Thyroid gland (tissue), 4 donors: ENCODE results near the gene SAMD14.

Experiments used
- POLR2A ChIP-seq, 2 donors: fragments of 450-650 bp; IDR thresholded peaks; one replicate each; pipeline ENCODE4 v1.6.1; 2017; ENCODE audit warnings: antibody characterized with exemption in 2 of 2, mild to moderate bottlenecking in 2 of 2, moderate library complexity in 1 of 2
- TF ChIP-seq, protein P1 (sequence below), 6 experiments: fragments of 200-600 bp in 3 of 6; fragments of 450-650 bp in 3 of 6; sonication (generic) in 3 of 6; IDR thresholded peaks; one replicate each; pipeline ENCODE4 v1.5.1; 2016 to 2019; ENCODE audit warnings: antibody characterized with exemption in 6 of 6, mild to moderate bottlenecking in 2 of 6, inconsistent platforms in 1 of 6, moderate library complexity in 1 of 6

DNA sequence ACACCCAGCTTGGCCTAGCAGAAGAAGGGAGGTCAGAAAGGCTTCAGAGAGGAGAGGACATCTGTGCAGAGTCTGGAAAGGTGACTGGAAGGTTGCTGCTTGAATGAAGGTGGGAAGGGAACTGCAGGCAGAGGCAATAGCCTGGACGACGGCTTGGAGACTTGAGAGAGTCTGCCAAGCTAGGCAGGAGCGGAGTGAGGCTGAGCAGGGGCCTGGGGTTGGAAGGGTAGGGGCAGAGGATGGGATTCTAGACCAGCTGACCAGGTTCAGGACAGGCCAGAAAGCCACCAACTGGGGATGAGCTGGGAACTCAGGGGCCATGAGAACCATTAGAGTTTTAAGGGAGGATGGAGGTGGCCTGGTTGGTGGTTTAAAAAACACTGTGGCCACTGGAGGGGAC, 35.5 kb upstream of the SAMD14 start:
- TF ChIP-seq POLR2A (IDR thresholded peaks at IDR 0.05): no peak
- TF ChIP-seq, protein P1, sequence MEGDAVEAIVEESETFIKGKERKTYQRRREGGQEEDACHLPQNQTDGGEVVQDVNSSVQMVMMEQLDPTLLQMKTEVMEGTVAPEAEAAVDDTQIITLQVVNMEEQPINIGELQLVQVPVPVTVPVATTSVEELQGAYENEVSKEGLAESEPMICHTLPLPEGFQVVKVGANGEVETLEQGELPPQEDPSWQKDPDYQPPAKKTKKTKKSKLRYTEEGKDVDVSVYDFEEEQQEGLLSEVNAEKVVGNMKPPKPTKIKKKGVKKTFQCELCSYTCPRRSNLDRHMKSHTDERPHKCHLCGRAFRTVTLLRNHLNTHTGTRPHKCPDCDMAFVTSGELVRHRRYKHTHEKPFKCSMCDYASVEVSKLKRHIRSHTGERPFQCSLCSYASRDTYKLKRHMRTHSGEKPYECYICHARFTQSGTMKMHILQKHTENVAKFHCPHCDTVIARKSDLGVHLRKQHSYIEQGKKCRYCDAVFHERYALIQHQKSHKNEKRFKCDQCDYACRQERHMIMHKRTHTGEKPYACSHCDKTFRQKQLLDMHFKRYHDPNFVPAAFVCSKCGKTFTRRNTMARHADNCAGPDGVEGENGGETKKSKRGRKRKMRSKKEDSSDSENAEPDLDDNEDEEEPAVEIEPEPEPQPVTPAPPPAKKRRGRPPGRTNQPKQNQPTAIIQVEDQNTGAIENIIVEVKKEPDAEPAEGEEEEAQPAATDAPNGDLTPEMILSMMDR (IDR thresholded peaks at IDR 0.05): no peak
